Activated CD8-positive, alpha-beta memory T cell treated with anti-CD3 and anti-CD28 coated beads, Interleukin-2, amount 10 ng/mL, durations not matched to agents 7 days and 5 days (primary cell): Measurements from ENCODE around the gene CHMP4A. TPM values are rescaled to one million over a fixed set of nuclear protein-coding genes. Genes with fewer than 3 reads are reported as not detected.

ENCODE experiments used
- ATAC-seq: fragments of 150-1000 bp; cut with Tn5 transposase; one replicate; pipeline ENCODE4 v1.10.0; 2021; ENCODE audit warnings: moderate library complexity
- CTCF ChIA-PET: fragments of 350-600 bp; sonication (Branson Sonifier 250); formaldehyde crosslinking; loops from one replicate; lab custom pipeline; 2021; ENCODE audit warnings: antibody characterized with exemption; lab: Charles Lee
- DNase-seq: peaks from one replicate; pipeline ENCODE4 v3.0.0-alpha.2; 2020
- H3K27ac Mint-ChIP-seq: one replicate; pipeline ENCODE4 v1.8.0; 2021; ENCODE audit warnings: mild to moderate bottlenecking, mixed read lengths
- H3K27me3 Mint-ChIP-seq: one replicate; pipeline ENCODE4 v1.8.0; 2021; ENCODE audit warnings: mixed read lengths
- H3K36me3 Mint-ChIP-seq: one replicate; pipeline ENCODE4 v1.8.0; 2021; ENCODE audit warnings: mild to moderate bottlenecking, mixed read lengths
- H3K4me1 Mint-ChIP-seq: one replicate; pipeline ENCODE4 v1.8.0; 2021; ENCODE audit warnings: mixed read lengths
- H3K4me3 Mint-ChIP-seq: one replicate; pipeline ENCODE4 v1.8.0; 2021; ENCODE audit warnings: mild to moderate bottlenecking, moderate library complexity, mixed read lengths
- H3K9me3 Mint-ChIP-seq: one replicate; pipeline ENCODE4 v1.8.0; 2022; ENCODE audit warnings: low read depth, mixed read lengths
- total RNA-seq, 2 experiments: library from RNA; stranded (reverse); gene quantifications; one replicate each; pipeline ENCODE4 v1.2.3, GENCODE V29; 2021

Gene CHMP4A, protein sequence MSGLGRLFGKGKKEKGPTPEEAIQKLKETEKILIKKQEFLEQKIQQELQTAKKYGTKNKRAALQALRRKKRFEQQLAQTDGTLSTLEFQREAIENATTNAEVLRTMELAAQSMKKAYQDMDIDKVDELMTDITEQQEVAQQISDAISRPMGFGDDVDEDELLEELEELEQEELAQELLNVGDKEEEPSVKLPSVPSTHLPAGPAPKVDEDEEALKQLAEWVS
- 10 to 100 TPM; 80.5 to 82.5 TPM for total RNA-seq

DNA sequence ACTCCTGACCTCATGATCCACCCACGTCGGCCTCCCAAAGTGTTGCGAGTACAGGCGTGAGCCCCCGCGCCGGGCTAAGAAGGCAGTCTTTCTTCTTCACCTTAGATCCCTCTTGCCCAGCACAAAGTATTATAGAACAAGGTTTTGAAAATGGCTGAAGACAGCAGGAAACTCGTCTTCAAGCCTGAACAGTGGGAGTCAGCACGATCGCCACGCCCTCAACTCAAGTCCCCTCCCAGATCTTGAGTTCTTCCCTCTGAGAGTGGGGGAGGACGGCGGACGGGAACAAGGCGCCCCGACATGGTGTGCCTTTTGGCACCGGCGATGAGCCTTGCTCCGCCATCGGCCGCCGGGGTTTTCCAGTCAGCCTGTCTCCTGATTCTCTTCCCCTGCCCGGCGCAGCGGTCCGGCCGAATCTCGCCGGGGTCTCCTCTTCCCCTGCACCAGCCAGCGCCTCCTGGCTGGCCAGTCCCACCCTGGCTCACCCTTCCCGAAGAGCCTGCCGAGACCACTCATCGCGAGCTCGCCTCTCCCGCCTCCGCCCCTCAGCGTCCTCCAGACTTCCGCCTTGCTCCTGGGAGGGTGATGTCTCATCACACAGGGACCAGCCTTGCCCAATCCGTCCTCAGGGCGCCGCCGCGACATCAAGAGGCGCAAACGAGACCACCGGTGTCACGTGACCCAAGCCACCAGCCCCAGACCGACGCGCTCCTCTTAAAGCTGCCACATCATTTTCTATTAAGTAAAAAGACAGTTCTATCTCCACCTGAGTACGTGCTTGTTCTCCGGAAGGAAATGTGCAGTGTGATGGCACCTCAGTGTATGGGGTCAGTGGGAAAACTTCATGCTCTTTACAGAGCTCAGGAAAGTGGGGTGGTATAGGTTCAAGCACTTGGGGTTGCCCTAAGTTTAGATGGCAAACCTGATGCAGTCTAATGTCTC, at the start of gene CHMP4A:
TSS of gene CHMP4A (minus strand) at position 565 of the 942 bp plus-strand sequence. CDS start at position 516, 49 bp downstream.
- peaks cover 49% of the 10 kb centered on the region for H3K4me1 Mint-ChIP-seq
- H3K36me3 Mint-ChIP-seq, result peaks cover 39% of the 10 kb centered on the region

DNA sequence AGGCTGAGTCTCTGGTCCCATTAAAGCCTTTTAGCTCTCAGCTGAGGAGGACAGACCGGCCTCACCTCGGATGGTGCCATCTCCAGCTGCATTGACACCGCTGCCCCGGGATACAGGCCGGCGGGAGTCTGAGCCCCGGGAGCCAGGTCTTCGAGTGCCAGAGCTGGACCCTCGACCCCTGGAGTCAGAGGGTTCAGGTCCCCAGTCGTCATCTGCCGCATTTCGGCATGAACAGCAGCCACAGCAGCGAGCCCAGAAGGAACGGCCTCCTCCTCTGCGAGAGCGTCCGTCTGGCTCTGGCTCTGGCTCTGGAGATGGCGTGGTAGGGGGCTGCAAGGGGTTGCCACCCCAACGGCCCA, 48.7 kb upstream of the CHMP4A start:
- no peak for DNase-seq
- no peaks in the 10 kb centered on the region for H3K27me3 Mint-ChIP-seq
- CTCF ChIA-PET, result interaction anchor here (0.7 to 1.9 kb wide), 3 partner anchors 10 to 19 kb away, joined by 3 to 10 read pairs (median 4); partner anchors contain the start of gene RABGGTA
- no peak overlapping the region for H3K27ac Mint-ChIP-seq
- no peak overlapping the region for H3K4me3 Mint-ChIP-seq
- H3K36me3 Mint-ChIP-seq, result peaks cover 5% of the 10 kb centered on the region
- no peaks in the 10 kb centered on the region for H3K4me1 Mint-ChIP-seq
- no peak for ATAC-seq
- H3K9me3 Mint-ChIP-seq, result no peaks in the 10 kb centered on the region

More for the DNA sequence above, at the start of gene CHMP4A:
- H3K27me3 Mint-ChIP-seq, result no peaks in the 10 kb centered on the region
- peak; percentile 99 for DNase-seq
- H3K27ac Mint-ChIP-seq, result peak within 1 kb of the TSS; percentile 99
- peak; percentile 85 for ATAC-seq
- CTCF ChIA-PET, result interaction anchor here (0.5 to 5.8 kb wide), 16 partner anchors 11 to 218 kb away, joined by 3 to 48 read pairs (median 6); partner anchors contain the start of genes CIDEB, DHRS1, IPO4 and IRF9
- no peaks in the 10 kb centered on the region for H3K9me3 Mint-ChIP-seq
- H3K4me3 Mint-ChIP-seq, result peak within 1 kb of the TSS; percentile 99

DNA sequence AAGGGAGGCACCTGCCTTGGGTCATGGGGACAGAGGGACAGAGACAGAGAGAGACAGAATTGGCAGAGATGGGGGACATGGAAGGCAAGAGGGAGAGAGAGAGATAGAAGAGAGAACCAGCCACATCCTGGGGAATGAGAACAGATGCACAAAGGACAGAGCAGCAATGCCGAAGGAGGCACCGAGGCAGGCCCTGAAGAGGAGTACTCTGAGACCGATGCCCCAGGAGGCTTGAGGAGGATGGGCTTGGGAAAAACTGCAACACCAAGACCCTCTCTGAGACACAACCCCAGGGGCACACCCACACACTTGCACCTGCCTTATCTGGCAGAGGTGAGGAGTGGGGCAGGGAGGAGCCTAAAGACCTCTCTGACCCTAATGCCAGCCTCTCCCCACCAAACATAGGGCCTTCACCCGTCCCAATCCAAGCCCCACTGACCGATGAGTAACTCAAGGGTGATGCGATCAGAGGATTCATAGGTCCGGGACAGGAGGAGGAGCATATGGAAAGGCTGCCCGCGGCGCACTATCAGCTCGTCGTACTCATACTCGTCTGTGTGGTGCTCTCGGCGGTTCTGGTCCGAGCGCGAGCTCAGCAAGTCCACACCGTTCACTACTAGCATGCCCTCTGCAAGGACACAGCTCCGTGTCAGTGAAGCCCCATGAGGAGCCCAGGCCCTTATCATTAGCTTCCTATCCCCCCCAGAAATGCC, 48.1 kb upstream of the CHMP4A start:
- no peak for ATAC-seq
- Mint-ChIP-seq H3K9me3 (no peaks in the 10 kb centered on the region), H3K27me3 (no peaks in the 10 kb centered on the region), H3K4me1 (no peaks in the 10 kb centered on the region), H3K27ac (no peak overlapping the region), H3K4me3 (no peak overlapping the region), H3K36me3 (no peaks in the 10 kb centered on the region)
- CTCF ChIA-PET, result interaction anchor here (0.7 to 1.9 kb wide), 3 partner anchors 10 to 18 kb away, joined by 3 to 10 read pairs (median 4); partner anchors contain the start of gene RABGGTA
- DNase-seq, result no peak

DNA sequence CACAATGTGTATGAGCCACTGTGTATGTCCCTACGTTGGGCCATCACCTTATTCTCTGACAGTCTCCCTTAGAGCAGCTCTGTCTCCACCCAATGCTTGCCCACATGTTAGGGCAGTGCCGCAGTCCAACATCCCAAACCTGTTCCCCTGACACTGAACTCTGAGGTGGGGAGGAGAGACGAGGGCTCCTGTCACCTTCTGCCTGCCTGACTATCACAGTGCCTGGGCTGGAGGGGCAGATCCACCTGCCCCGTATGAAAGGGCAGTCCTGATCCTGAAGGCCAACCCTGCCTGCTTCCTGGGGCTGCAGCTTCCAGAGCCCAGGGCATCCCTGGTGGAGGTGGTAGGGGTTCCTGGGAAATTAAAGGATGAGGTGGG, 47.5 kb upstream of the CHMP4A start:
- Mint-ChIP-seq H3K9me3 (no peaks in the 10 kb centered on the region), H3K4me1 (no peaks in the 10 kb centered on the region), H3K27ac (no peak overlapping the region), H3K4me3 (no peak overlapping the region), H3K27me3 (no peaks in the 10 kb centered on the region), H3K36me3 (no peaks in the 10 kb centered on the region)
- DNase-seq (no peak), ATAC-seq (no peak)
- CTCF ChIA-PET, result no interaction called here

DNA sequence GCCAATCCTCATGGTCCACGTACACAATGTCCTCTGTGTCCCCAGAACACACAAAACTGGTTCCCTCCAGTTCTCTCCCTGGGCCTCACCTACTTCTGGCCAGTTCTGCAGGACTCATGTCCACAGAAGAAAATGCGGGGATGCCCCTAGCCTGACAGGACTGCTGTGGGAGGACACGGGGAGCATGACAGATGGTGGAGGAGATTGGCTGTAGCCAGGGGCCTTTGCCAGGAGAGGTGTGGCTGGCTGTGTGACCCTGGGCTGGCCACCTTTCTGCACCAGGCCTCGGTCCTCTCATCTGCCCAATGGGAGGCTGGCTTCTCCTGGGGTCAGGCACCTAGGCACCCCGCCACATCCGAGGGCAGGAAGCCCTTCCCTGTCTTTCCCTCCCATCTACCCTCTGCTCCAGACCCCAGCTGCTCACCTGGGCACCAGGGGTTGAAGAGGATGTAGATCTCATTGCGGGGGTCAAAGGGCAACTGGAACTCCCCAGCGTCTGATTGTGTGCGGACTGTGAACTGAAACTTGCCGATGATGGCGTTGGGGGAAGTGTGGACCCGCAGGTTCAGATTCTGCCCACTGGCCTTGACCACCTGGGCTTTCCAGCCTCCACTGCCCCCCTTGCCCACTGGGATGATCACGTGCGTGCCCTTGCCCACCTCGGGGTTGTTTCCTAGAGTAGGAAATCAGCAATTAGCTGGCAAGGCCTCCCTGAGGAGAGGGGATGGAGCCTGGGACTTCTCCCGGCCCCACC, 46.9 kb upstream of the CHMP4A start:
- Mint-ChIP-seq H3K4me1 (no peaks in the 10 kb centered on the region), H3K9me3 (no peaks in the 10 kb centered on the region), H3K36me3 (no peaks in the 10 kb centered on the region), H3K4me3 (no peak overlapping the region), H3K27me3 (no peaks in the 10 kb centered on the region), H3K27ac (no peak overlapping the region)
- CTCF ChIA-PET, result no interaction called here
- DNase-seq, result no peak
- ATAC-seq, result no peak

DNA sequence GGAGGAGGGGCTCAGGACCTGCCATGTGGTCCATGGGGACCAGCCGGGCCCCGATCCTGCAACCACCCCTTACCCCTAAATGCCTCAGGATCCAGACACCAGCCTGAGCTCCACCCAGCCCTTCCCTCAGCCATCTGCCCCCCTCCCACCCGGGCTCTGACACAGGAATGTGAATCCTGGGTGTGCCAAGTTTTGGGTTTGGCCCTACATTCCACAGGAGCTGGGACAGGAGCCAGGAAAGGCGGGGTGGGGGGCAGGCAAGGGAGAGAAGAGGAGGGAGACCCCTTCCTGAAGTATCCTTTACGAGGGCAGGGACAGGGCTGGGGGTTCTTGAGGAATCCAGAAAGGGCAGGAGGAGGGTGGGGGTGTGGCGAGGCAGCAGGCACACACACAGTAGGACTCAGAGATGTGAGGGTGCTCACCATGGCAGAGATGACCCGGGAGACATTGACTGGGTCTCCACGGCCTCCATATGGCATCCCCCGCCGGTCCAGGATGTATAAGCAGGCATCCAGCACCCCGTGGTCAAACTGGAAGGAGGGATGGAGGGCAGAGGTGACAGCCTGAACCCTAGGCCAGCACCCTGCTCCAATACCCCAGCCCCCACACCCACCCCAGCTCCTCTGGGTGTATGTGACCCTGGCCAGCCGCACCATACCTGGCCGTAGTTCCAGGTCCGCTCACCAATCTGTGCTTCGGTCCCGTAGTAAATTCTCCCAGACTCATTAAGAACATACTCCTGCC, 46.2 kb upstream of the CHMP4A start:
- Mint-ChIP-seq H3K4me1 (no peaks in the 10 kb centered on the region), H3K36me3 (no peaks in the 10 kb centered on the region), H3K9me3 (no peaks in the 10 kb centered on the region), H3K27ac (no peak overlapping the region), H3K4me3 (no peak overlapping the region), H3K27me3 (no peaks in the 10 kb centered on the region)
- DNase-seq, result no peak
- CTCF ChIA-PET, result no interaction called here
- no peak for ATAC-seq

DNA sequence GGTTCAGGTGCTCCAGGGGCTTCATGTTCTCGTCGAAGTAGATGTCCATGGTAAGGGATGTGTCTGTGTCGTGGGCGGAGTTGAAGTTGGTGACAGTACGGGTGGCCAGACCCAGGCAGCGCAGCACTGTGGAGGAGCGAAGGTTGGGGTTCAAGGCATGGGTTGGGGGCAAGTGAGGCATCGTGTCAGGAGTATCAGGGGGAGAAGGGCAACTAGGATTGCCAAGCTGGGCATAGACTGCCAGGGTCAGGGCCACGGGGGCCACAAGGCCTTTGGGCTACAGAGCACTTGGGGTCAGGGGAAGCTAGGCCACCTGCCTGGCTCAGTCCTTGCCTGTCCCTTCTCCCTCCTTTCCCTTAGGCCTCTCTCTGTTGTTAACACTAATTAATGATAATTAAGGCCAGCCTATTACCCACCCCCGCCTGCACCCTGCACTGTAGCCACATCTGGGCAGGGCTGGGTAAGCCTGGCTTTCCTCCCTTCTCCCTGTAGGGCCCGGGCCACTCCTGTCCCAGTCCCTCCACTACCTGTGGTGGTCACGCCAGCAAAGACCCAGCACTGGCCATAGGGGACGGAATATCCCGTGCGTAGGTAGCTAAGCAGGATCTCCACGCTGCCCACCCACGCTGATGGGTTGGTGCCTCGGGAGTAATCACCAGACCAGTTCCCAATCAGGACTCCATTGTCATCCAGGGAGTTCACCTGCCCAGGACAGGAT, 45.4 kb upstream of the CHMP4A start:
- Mint-ChIP-seq H3K27ac (no peak overlapping the region), H3K27me3 (no peaks in the 10 kb centered on the region), H3K9me3 (no peaks in the 10 kb centered on the region), H3K4me3 (no peak overlapping the region), H3K36me3 (no peaks in the 10 kb centered on the region), H3K4me1 (no peaks in the 10 kb centered on the region)
- CTCF ChIA-PET, result interaction anchor here (0.7 to 18.5 kb wide), 3 partner anchors 13 to 15 kb away, joined by 3 to 275 read pairs (median 3); partner anchors contain the start of gene RABGGTA
- DNase-seq (no peak), ATAC-seq (no peak)

DNA sequence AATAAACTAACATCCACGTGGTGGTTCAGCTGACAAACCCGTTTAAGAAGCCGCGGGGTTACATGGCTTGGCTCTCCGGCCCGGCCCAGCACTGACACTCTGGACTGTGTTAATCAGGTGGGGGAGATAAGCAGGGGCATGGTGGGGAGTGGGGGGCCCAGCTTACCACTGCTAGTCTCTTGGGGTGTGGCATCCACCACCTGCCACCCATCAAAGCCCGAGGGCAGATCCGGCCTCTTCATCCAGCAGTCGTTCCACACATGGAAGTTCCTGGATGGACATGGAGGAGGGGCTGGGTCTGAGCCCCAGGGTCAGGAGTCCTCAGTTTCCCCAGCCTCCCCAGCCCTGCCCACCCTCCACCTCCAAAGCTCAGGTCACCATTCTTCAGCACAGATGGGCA, 44.8 kb upstream of the CHMP4A start:
- H3K9me3 Mint-ChIP-seq, result no peaks in the 10 kb centered on the region
- ATAC-seq, result no peak
- no peak overlapping the region for H3K27ac Mint-ChIP-seq
- no peak overlapping the region for H3K4me3 Mint-ChIP-seq
- DNase-seq, result no peak
- CTCF ChIA-PET, result interaction anchor here (0.7 to 18.5 kb wide), 5 partner anchors 11 to 174 kb away, joined by 3 to 275 read pairs (median 3); partner anchors contain the start of gene RABGGTA
- H3K4me1 Mint-ChIP-seq, result no peaks in the 10 kb centered on the region
- no peaks in the 10 kb centered on the region for H3K36me3 Mint-ChIP-seq
- H3K27me3 Mint-ChIP-seq, result no peaks in the 10 kb centered on the region

DNA sequence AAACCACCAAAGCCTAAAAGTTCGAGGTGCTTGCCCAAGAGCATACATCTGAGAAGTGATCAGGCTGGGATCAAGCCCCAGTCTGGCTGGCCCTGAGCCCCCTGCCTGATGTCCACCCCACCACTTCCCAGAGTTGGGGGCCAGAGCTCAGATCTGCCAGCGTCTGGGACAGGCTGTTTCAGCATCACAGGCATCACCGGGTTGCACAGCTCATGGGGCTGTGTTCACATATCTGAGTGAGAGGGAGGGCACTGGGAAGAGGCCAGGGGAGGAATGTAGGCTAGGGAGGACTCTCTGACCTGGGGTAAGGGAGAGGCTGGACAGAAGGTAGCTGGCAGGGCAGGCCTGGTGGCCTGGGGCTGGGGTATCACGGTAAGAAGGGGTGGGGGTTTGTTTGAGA, 43.7 kb upstream of the CHMP4A start:
- no peak for ATAC-seq
- DNase-seq, result no peak
- Mint-ChIP-seq H3K4me1 (no peaks in the 10 kb centered on the region), H3K36me3 (no peaks in the 10 kb centered on the region), H3K27ac (no peak overlapping the region), H3K9me3 (no peaks in the 10 kb centered on the region), H3K4me3 (no peak overlapping the region), H3K27me3 (no peaks in the 10 kb centered on the region)
- CTCF ChIA-PET, result interaction anchor here (1.1 to 18.5 kb wide), 7 partner anchors 10 to 175 kb away, joined by 3 to 275 read pairs (median 3); partner anchors contain the start of gene RABGGTA

DNA sequence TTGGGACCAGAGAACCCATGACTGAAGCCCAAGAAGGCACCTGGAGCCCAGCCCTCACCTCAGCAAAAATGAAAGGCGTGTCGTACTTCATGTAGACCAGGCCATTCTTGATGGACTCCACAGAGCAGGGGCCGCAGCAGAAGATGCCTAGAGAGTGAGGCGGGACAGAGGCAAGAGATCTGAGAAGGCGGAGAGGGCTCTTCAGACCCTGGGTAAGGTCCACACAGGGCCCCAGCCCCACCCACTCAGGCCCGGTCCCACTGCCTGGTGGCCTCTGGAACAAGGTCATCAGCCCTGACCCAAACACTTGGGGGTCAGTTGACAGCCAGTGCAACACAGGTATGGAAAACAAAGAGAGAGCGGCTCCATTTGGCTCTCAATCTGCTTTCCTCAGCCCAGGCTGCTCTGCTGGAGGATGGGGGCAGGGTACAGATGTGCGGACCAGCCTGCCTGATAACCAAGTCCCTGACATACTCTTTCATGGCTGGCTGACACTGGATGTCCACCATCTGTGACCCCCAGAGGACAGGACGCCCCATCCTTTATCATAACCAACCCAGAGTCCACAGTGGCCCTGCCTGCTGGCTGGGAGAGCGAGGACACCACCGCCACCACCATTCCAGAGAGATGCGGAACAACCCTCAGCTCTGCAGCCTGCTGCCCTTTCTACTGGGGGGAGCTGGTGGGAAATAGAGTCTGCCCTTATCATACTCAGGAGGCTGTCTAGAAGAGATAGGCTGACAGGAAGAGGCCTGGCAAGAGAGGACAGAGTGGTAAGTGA, 42.8 kb upstream of the CHMP4A start:
- Mint-ChIP-seq H3K27ac (no peak overlapping the region), H3K4me3 (no peak overlapping the region), H3K9me3 (no peaks in the 10 kb centered on the region), H3K27me3 (no peaks in the 10 kb centered on the region), H3K4me1 (peaks cover 2% of the 10 kb centered on the region), H3K36me3 (no peaks in the 10 kb centered on the region)
- ATAC-seq, result no peak
- no peak for DNase-seq
- CTCF ChIA-PET, result interaction anchor here (1.3 to 18.5 kb wide), 3 partner anchors 10 to 34 kb away, joined by 3 to 275 read pairs (median 4); partner anchors contain the start of gene RABGGTA

DNA sequence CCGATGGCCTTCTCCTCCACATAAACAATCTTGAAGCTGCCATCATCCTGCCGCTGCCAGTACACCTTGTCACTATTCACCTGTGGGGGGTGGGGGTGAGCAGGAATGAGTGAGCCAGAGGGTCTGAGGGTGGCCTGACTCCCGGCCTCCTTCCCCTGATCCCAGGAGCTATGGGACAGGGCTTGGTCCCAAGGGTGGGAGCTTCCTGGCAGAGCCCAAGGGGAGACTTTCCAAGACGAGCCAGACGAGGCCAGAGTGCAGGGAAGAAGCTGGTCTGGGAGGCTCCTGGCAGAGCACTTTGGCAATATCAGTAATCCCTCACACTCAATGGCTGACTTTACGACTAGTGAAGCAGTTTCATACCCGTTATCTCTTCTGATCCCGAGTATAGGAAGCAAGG, 42.1 kb upstream of the CHMP4A start:
- H3K9me3 Mint-ChIP-seq, result no peaks in the 10 kb centered on the region
- no peak for DNase-seq
- H3K36me3 Mint-ChIP-seq, result no peaks in the 10 kb centered on the region
- no peak overlapping the region for H3K27ac Mint-ChIP-seq
- CTCF ChIA-PET, result interaction anchor here (1.3 to 18.5 kb wide), 2 partner anchors 9 to 17 kb away, joined by 4 to 275 read pairs; partner anchors contain the start of gene RABGGTA
- peaks cover 9% of the 10 kb centered on the region for H3K4me1 Mint-ChIP-seq
- H3K4me3 Mint-ChIP-seq, result no peak overlapping the region
- no peaks in the 10 kb centered on the region for H3K27me3 Mint-ChIP-seq
- ATAC-seq, result no peak
